Heart right ventricle (tissue), 16 donors: ENCODE results near the gene PRDM16. TPM values are rescaled to one million over a fixed set of nuclear protein-coding genes. Genes with fewer than 3 reads are reported as not detected.

Source experiments
- ATAC-seq, 8 donors: fragments of 200-7000 bp; cut with Tn5 transposase; one replicate each; pipeline ENCODE4 v1.9.1; 2020; ENCODE audit warnings: mild to moderate bottlenecking in 8 of 8, moderate library complexity in 8 of 8, moderate number of reproducible peaks in 1 of 8
- DNase-seq, 2 donors: peaks; one replicate each; pipeline ENCODE4 v3.0.0-alpha.2; 2020
- H3K27ac ChIP-seq, 10 donors: fragments of 200-600 bp; sonication (generic) in 2 of 10; one replicate each; pipeline versions ENCODE4 v1.5.0 to v1.8.0; 2020 to 2022; ENCODE audit warnings: mild to moderate bottlenecking in 3 of 10
- H3K27me3 ChIP-seq, 7 donors: fragments of 200-600 bp; one replicate each; pipeline ENCODE4 v1.8.0; 2021 to 2022; ENCODE audit warnings: mild to moderate bottlenecking in 2 of 7
- H3K36me3 ChIP-seq, 9 donors: fragments of 200-600 bp; sonication (generic) in 1 of 9; one replicate each; pipeline versions ENCODE4 v1.5.0 to v1.8.0; 2020 to 2022; ENCODE audit warnings: mild to moderate bottlenecking in 2 of 9
- H3K4me1 ChIP-seq, 9 donors: fragments of 200-600 bp; sonication (generic) in 1 of 9; one replicate each; pipeline versions ENCODE4 v1.5.0 to v1.8.0; 2020 to 2022; ENCODE audit warnings: mild to moderate bottlenecking in 4 of 9
- H3K4me3 ChIP-seq, 10 donors: fragments of 200-600 bp; sonication (generic) in 2 of 10; one replicate each; pipeline versions ENCODE4 v1.5.0 to v1.8.0; 2020 to 2022; ENCODE audit warnings: mild to moderate bottlenecking in 7 of 10, moderate library complexity in 2 of 10
- H3K9me3 ChIP-seq, 11 donors: fragments of 200-600 bp in 10 of 11; sonication (generic) in 2 of 11; one replicate each; pipeline versions ENCODE4 v1.5.0 to v1.8.0; 2013 to 2022; ENCODE audit warnings: mild to moderate bottlenecking in 2 of 11, control low read depth in 1 of 11, moderate library complexity in 1 of 11
- CTCF ChIP-seq, 9 donors: fragments of 200-600 bp; sonication (generic) in 2 of 9; IDR thresholded peaks; one replicate each; pipeline versions ENCODE4 v1.5.0 to v1.8.0; 2021 to 2022; ENCODE audit warnings: antibody characterized with exemption in 9 of 9, mild to moderate bottlenecking in 5 of 9, moderate library complexity in 1 of 9
- WGBS, 2 donors: extraction: QIAGEN DNeasy Blood & Tissue Kit; methylation state at CpG; one replicate each; pipeline ENCODE4 v1.1.7; 2013; ENCODE audit warnings: inconsistent platforms in 1 of 2; 5-methylcytosine and 5-hydroxymethylcytosine counted together
- intact Hi-C, 10 donors: fragments of 100-400 bp; cut with DNase I; formaldehyde crosslinking; loops; one replicate each; pipeline versions ENCODE4 v1.11.1 to v1.14.2; 2022
- polyA plus RNA-seq, 2 donors: library from polyadenylated mRNA; stranded (reverse); fragments of 200-250 nt; gene quantifications; one replicate each; pipeline ENCODE4 v1.2.3, GENCODE V29; 2013
- total RNA-seq, 10 donors: library from RNA; stranded (reverse); fragmentation: NEBNext Ultra II Directional in 3 of 10; extraction: Animal tissue kit (Norgen Biotek cat#: 25700) in 3 of 10; gene quantifications; one replicate each; pipeline versions ENCODE4 v1.2.1 to v1.2.4, GENCODE V29; 2021 to 2023
- donor health status: Arrhythmogenic right ventricular cardiomyopathy.
- donor health status: ischemic (EF 13 %, LVEDD 7.1; RV severe dilation, severe dysfunction).
- donor health status: healthy with polysubstance abuse.
- donor health status: DM: no; HTN: yes; CAD: no.
- donor health status: DM: no; HTN: no; CAD: no.
- donor health status: ischemic (EF 25% LVEDD 6.9; RV normal size, moderate dysfunction).
- donor health status: ischemic (EF 25% LVEDD 5.7; RV mildly dilated, moderate dysfunction).
- donor health status: healthy.
- donor health status: DM: yes; HTN: yes; CAD: no.
- donor health status: Ischemic cardiomyopathy.
- donor health status: ischemic (EF 35%, LVEDD 5.7; RV mildly dilated, moderate dysfunction).
- donor health status: nonischemic (EF 11% LVEDD 7.7; RV severe dilation, severe dysfunction).
- donor health status: DM: yes; HTN: yes; CAD: no.
- donor health status: PGD.
- donor health status: ischemic (EF 29% LVEDD 5.4; RV normal size, mild dysfunction).
- donor health status: nonischemic (EF 23%, LVEDD 6.1; RV moderate dilation, normal function).

Gene PRDM16
- total and polyA plus RNA-seq, 12 donors = 4.1 to 25.9 (median 14.8) TPM

- ATAC-seq (no peak), DNase-seq (no peak)
- peaks cover 0 to 22% (median 5%) of the 10 kb centered on the region in 7 donors for H3K27me3 ChIP-seq
- TF ChIP-seq CTCF (IDR thresholded peaks at IDR 0.05) = no peak
- intact Hi-C loops = no loop called here
- H3K4me3 ChIP-seq = no peak overlapping the region
- H3K36me3 ChIP-seq = no peaks in the 10 kb centered on the region
- no peaks in the 10 kb centered on the region for H3K9me3 ChIP-seq
- H3K4me1 ChIP-seq = peaks cover 4 to 84% (median 30%) of the 10 kb centered on the region in 9 donors
- 34 to 53% methylated on average over 12 of the region's 12 CpGs for WGBS, 2 donors
- peak overlapping the region in 1 of 10 donors; percentile 22 for H3K27ac ChIP-seq
Measured at GRCh38 chr1:3133686-3134085, 64.7 kb downstream of the PRDM16 start.

- H3K9me3 ChIP-seq = no peaks in the 10 kb centered on the region
- no peaks in the 10 kb centered on the region for H3K36me3 ChIP-seq
- peaks cover 0 to 26% (median 7%) of the 10 kb centered on the region in 7 donors for H3K27me3 ChIP-seq
- WGBS, 2 donors = 81% methylated on average over 34 to 36 of the region's 36 CpGs
- ATAC-seq (peak in 1 of 8 donors; percentile 10), DNase-seq (no peak)
- intact Hi-C loops = no loop called here
- H3K4me1 ChIP-seq = peaks cover 4 to 81% (median 32%) of the 10 kb centered on the region in 9 donors
- H3K27ac ChIP-seq = no peak overlapping the region
- H3K4me3 ChIP-seq = no peak overlapping the region
- TF ChIP-seq CTCF (IDR thresholded peaks at IDR 0.05) = no peak
Measured at GRCh38 chr1:3134381-3135072, 65.5 kb downstream of the PRDM16 start.

GRCh38 chr1:3135073-3135702 lies 66.2 kb downstream of the PRDM16 start:
- intact Hi-C loops = no loop called here
- Histone ChIP-seq H3K27ac (no peak overlapping the region), H3K4me1 (peaks cover 4 to 81% (median 37%) of the 10 kb centered on the region in 9 donors), H3K27me3 (peaks cover 0 to 26% (median 7%) of the 10 kb centered on the region in 7 donors), H3K4me3 (no peak overlapping the region), H3K36me3 (no peaks in the 10 kb centered on the region), H3K9me3 (no peaks in the 10 kb centered on the region)
- WGBS, 2 donors = 48 to 55% methylated on average over 29 of the region's 29 CpGs
- TF ChIP-seq CTCF (IDR thresholded peaks at IDR 0.05) = no peak
- no peak for DNase-seq
- ATAC-seq = peak in 1 of 8 donors; percentile 3

- intact Hi-C loops = no loop called here
- DNase-seq = no peak
- Histone ChIP-seq H3K27ac (no peak overlapping the region), H3K36me3 (no peaks in the 10 kb centered on the region), H3K9me3 (no peaks in the 10 kb centered on the region), H3K4me1 (peaks cover 4 to 84% (median 37%) of the 10 kb centered on the region in 9 donors), H3K27me3 (peaks cover 0 to 30% (median 7%) of the 10 kb centered on the region in 7 donors), H3K4me3 (no peak overlapping the region)
- TF ChIP-seq CTCF (IDR thresholded peaks at IDR 0.05) = no peak
- 84 to 85% methylated on average over 35 of the region's 35 CpGs for WGBS, 2 donors
- peak in 1 of 8 donors; percentile 11 for ATAC-seq
Measured at GRCh38 chr1:3135744-3136455, 66.9 kb downstream of the PRDM16 start.
